NT2/D1 (cell line): ENCODE results near the gene LRRTM4.

Experiments
- YY1 ChIP-seq: IDR thresholded peaks from 2 replicates; pipeline ENCODE4 v1.6.1; 2011; ENCODE audit not compliant: insufficient read length, insufficient read depth
- ZNF274 ChIP-seq: IDR thresholded peaks from 2 replicates; pipeline ENCODE4 v1.6.1; 2011; ENCODE audit warnings: mild to moderate bottlenecking, low read depth, low read length

GRCh38 chr2:76932550-76932949, 589.6 kb downstream of the LRRTM4 start:
- TF ChIP-seq YY1 = no peak
- TF ChIP-seq ZNF274 = no peak
